ENCODE measurements around the gene AEN.

- TF ChIP-seq CTCF (IDR thresholded peaks at IDR 0.05 in 4 of 5, conservative IDR thresholded peaks at IDR 0.05 in 1 of 5) = no peak
- TF ChIP-seq POLR2A (IDR thresholded peaks at IDR 0.05) = no peak
Observed at GRCh38 chr15:88655800-88656488, 34.8 kb downstream of the AEN start.

All from gastrocnemius medialis (tissue), 4 donors.